OCI-M2 (cell line): Measurements from ENCODE around the gene TMEM144.

ENCODE experiments used
- DNase-seq: peaks from one replicate; lab custom pipeline; 2025; ENCODE audit not compliant: unreplicated experiment; lab: John Stamatoyannopoulos, UW

Gene TMEM144

DNA sequence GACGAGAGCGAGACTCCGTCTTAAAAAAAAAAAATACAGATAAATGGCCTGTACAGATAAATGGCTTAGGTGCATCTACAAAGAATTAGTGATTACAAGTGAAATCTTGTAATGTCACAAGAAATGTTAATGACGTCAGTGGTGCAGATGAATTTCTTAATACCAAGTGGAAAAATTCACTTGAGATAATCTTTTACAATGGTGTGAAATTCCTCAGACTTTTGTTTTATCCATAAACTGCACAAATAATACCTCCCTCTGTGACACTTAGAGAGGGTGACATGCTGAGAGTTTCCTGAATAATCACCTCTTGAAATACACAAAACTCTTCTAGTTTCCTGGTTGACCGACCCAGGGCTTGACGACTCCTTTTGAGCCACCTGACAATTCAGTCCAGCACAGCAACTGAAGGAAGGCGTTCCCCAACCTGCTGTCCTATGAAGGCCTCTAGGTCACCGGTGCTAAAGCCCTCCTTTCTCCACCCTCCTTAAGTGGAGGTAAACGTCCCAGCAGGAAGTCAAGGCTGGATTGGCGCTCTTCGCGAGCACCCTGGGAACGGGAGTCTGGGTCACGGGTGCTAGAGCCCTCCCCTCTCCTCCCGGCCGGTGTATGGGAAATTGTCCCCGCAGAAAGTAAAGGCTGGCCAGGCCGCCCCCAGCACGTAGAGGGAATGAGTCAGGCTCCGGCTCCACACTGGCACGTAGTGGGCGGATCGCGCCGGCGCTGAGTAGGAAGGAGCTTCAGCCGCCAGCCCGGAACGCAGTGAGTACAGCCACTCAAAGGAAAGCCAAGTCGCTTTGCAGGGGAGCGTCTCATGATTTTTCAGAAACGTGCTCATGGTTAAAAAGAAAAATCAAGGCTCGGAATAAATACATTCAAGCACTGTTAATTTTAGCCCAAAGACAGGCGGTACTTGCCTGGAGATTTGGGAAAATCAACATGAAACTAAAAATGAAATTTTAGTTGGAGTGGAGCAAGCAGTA lies at the start of gene TMEM144:
TSS of gene TMEM144 (plus strand) at position 662 of the 983 bp plus-strand sequence. CDS start 2,182 bp downstream, outside the sequence.
- DNase-seq = peak; percentile 30

DNA sequence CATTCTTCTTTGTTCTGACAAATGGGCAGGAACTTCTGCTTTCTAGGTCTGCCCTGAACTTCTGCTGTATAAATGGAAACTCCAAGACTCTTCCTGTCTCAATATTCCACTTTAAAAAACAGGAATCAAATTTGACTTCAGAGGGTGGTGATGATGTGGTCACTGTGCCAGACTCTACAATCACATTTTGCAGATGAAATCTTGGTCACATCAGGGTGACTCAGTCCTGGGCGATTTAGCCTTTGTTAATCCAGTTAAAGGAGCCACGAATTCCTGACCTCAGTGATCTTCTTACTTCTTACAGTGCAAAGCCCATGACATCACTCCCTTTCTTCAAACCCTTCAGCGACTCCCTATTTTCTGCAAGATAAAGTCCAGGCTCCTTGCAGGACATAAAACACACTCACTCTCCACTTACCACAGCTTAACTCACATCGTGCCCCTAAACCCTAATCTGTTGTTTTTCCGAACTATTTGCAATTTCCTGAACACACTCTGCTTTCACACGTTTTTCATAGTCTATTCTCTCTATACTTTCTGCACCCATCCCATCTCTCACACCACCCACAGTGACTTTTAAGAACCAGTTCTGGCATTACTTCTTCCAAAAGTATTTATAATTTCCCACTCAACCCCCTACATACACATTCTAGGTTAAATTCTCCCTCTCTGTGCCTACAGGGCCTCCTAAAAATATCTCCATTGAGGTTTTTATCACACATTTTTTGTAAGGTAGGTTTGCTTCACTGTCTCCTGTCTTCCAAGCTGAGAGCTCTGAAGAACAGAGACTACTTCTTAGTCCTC lies 48.5 kb upstream of the TMEM144 start:
- DNase-seq = no peak

DNA sequence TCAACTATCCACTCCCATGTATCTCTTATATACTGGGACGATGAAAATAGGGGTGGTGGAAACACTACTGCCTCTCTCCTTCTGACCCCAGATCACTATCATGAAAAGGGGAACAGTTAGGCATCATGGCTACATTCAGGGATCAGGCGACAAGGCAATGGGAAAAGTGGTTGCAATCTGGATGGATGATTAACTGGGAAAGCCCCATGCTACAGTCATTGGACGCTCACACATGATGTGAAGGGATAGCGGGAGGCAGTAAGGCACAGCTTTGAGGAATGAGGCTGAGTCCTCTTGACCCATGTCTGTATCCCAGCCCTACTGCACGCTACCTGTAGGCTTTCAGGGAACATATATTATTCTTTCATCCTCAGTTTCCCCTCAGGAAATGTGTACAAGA lies 47.7 kb upstream of the TMEM144 start:
- DNase-seq = no peak

DNA sequence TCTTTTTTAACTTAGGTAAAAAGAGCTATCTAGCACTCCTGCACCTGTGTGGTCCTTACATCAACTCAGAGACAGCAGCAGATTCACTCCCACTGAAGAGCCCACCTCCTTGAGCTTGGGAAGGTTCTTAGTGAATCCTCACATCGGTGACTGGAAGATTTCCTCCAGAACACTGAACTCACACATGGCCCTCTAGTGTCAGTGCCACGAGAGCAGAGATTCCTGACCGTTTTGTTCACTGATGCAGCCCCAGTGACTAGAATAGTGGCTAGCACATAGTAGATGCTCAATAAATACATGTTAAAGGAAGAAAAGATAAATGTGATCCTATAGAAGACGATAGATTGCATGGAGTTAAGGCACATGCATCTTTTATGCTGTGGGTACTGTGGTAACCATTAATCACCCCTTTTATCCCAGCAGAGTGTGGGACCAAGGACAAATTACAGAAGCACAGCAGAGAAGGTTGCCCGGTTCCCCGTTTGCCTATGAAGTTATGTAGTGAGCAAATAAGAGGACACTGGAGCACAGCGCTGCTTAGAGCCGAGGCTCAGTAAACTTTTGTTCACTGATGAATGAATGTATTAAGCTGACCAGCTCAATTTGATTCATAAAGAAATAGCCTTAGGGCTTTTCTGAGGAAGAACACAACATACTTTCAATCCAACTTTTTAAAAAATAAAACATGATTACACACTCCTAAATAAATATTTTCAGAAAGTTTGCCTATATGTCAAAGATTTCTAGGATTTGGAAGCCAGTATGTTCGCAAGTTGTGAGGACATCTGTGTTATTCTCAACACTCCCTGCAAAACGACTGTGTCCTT lies 46.1 kb upstream of the TMEM144 start:
- no peak for DNase-seq

DNA sequence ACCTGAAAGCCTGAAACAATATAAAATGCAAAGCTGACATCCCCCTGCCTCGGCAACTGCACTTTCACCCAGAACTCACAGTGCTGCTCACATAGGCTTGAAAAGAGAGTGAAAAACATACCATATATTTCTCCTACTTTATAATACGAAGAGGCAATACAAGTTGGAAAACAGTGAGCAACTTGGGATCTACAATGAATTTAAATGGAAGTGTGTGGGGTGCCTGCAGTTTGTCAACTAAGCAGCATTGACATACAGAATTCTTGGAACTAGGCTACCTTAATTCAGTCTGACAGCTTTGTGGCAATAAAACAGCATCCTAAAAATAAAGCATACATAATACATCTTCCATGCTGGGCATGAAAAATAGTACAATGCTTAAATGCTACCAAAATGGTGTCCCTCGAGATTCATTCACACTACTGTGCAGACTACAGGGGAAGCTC lies 45.5 kb upstream of the TMEM144 start:
- no peak for DNase-seq

DNA sequence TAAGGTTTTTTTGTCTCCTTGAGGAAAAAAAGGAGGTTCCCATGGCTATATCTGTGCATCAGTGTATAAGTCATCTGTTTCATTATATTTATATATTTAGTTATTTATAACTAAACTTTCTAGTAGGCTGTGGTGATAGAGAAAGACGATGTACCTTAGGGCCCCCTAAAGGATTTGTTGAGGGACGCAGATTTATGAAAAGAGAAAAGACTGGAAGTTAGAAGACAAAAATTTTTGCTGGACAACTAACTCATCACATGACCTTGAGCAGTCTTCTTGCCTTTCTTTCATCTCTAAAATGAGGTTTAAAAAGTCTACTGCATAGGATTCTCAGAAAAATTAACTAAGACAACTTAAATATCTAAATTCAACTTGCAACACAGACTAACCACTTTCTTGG lies 43.6 kb upstream of the TMEM144 start:
- no peak for DNase-seq

DNA sequence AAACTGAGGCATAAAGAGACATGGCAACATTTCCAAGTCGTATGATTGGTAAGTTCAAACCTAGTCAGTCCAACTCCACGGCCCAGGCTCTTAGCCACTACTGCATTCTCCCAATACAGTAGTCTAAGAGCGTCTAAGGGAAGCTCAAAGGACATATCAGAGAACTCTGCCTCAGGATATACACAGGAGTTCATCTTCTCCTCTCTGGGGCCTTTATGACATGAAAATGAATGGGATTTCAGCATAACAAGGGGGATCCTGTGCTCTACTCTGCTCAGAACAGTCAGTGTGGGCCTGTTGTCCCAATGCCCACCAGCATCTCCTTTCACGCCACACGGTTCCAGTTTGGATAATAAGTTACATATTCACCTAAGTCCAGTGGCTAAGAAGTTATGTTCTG lies 41.7 kb upstream of the TMEM144 start:
- DNase-seq = no peak

DNA sequence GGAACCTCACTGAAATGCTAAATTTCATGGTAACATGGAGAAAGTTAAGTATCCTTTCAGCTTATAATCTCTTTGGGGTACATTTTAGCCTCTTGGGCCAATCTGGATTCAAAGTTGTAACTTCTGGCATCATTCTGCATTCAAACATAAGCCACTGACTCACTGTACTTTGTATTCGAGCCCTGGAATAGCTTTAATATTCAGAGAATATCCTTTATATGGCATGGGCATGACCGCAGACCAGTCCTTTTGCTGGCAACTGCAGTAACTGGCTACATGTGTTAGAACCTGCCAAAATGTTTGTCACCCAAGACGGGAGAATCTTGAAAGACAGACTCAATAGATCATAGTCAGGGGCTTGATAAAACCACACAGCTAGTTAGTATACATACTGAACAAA lies 40.8 kb upstream of the TMEM144 start:
- DNase-seq = no peak

DNA sequence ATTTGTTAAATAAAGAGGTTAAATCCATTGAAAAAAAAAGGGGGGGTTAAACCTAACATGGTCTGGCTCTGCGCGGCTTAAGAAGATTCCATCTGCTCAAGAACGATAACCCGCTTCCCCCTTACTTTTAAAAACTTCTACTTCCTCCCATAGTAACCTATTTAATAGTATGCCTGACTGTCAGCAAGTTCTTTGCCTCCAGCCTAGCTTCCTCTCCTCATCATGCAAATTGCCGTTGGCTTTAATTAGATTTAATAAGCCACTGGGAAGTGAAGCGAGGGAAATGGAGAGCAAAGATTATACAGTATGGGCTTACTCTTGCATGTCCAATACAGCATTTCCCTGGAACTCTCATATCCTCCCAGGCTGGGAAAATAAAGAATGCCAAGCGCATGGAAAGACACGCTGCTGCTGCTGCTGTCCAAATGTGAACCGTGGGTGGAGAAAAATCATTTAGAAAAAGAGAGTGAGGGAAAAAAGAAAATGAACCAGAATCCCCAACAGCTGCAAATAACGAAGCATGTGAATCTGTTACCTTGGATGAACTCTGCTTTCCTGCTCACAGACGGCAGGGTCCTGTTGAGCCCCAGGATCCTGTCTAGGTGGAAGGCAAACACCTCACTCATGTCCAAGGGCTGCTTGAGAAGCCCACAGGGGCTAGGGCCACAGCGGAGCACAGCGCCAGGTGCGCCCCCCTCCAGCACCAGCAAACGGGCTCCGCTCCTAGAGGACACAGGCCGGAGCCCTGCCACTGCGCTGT lies 40.2 kb upstream of the TMEM144 start:
- no peak for DNase-seq

DNA sequence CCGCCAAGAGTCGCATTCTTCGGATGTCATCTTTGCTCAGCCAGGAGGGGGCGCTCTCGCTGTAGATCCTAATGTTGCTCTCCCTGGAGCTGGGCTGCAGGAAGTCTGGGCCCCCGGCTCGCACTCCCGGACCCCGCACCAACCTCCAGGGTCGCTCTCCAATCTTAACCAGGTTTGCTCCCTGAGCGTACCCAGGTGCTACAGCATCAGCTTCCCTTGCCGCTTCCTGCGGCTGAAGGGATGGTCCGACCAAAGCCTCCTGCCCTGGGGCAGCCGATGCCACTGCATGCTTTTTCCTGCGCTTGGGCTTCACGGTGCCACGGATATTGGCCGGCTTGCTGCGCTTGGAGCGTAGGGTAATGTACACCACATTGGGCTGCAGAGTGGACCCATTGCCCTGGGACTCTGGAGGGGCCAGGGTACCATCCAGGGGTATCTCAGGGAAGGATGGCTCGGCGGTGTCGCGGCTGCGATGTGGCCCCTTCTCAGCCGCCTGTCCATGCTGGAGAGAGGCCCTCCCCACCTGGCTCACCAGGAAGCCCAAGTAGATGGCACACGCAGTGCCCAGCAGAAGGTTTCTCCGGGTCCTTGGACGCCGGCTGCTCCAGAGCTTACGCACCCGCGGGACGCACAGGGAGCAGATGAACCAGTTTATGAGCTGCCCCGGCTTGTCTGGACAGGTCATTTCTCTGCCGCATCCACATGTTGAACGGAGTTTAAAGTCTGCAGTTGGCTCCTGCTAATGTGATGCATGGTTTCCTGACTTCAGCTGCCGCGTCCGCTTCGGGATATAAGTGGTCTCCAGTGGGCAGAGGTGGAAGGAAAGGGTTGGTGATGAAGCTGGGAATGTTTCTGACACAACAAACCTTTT lies 39.4 kb upstream of the TMEM144 start:
- DNase-seq = no peak

DNA sequence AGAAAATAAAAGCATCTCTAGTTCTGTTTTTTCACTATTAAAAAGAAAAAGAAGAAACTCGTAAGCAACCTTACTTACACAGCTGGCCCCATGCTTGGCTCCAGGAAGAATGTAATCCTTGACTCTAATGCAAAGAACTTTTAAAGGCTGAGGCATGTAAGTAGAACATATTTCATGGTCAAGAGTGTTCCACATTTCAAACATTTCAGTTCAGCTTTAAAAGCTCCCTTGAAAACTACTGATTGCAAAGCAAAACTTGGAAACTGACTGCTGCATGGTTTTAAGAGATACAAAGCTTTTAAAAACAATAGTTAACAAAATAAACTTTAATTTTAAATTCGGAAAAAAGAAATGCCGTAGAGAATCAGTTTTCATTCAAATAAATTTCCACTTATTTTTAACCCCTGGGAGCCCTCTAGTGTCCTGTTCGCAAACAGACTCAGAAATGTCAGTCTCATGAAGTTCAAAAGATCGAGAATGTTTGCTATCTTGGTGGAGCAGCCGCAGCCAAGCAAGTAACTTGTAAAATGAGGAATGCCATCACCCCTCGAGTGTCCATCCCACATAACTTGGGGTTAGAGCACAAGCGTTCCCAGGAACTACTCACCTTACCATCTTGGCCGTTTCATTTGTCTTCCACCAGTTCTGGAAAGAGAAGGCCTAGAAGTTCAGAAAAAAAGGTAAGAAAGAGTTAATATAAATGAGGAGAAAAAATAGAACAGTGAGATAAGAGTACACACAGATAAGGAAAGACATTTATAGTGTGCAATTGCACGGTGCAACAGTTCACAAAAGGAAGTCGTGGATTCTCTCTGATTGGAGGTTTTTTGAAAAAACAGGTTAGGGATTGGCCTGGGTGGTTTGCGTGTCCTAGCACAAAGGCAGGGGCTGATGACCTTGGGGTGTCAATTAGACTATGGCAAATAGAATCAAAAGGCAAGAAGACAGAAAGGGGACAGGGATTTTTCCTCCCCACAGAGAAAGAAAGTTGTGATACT lies 37.7 kb upstream of the TMEM144 start, which contains the start of gene GASK1B:
TSS of gene GASK1B (minus strand) at position 765 of the 998 bp plus-strand sequence. CDS start 1,650 bp downstream, outside the sequence.
- peak; percentile 47 for DNase-seq

DNA sequence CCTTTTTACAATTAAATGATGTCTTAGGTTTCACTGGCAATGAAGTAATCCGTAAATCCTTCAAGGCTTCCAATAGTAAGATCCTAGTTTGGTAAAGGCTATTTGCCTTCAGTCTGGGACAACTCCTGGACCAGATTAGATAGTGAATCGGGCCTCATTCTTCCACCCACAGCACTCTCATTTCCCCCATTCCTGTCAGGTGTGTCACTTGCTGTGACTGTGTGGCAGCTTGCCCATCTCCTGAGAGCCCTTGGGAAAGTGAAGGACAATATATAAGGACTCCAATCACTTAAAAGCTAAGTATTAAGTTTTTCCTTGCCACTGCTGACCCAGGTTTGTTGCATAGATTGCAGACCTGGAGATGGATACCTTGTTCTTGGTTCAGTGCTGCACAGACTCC lies 34.2 kb upstream of the TMEM144 start:
- no peak for DNase-seq

DNA sequence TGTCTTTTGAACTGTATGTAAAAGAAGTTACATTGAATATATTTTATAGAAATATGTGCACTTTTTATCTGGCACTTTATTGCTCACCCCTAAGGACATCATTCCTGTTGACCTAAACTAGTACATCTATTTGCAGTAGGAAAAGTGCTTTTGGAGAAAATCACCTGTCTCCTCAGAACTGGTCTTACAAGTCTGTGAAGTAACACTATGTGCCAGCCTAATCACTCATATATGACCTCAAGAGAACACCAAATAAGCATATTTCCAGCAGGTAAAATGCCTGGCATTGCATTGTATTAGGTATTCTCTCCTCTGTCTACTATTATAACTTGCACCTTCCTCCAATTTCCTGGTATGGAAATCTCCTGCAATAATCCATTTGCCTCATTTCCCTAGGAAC lies 33.5 kb upstream of the TMEM144 start:
- DNase-seq = no peak

DNA sequence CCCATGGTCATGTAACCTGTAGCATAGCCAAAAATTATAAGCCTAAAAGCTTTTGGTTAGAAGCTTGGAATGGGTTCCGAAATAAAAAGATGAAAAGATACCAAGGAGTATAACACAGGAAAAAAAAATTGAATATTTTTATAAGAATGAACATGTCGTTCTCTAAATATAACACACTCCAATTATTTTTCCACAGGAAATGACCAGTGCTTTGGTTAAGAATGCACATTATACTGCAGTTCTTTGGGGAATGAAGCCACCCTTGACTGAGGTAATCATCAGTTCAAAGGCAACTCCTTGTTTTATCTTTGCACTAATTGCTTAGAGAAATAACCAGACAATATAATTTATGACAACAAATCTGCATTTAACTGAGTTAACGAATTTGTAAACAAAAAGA lies 30.8 kb upstream of the TMEM144 start:
- no peak for DNase-seq

DNA sequence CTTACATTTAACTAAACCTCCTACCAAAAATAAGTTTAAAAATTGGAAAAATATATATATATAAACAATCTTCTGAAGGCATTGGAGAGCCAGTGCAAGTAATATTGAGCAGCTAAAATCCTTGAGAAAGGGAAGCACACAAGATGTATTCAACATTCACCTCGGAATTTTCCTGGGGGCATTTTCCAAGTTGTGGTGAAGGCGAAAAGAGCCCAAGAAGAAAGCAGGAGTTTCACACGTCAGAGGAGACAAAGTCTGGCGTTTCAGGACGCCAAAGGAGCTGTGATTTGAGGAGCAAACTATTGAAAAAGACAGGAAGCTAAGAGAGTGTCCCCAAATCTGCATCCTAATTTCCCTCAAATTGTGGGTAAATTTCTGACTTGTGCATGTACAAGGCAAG lies 28.4 kb upstream of the TMEM144 start:
- no peak for DNase-seq

DNA sequence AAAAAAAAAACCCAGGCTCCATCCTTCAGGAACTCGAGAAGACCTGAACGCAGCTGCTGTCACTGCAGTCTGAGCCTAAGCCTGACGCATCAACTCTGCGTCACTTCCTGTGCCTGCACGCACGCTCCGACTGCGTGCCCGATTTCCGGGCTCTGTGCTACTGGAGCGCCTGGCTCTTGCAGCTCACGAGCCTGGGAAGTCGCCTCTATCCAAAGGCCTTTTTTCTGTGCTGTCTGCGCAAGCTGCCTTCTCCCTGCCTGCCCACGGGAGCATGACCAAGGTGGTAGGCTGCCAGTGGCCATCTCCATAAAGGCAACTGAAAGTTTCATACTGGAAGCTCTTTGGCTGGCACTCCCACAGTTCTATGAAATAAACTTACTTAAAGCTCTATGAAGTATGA lies 27.6 kb upstream of the TMEM144 start:
- DNase-seq = no peak

DNA sequence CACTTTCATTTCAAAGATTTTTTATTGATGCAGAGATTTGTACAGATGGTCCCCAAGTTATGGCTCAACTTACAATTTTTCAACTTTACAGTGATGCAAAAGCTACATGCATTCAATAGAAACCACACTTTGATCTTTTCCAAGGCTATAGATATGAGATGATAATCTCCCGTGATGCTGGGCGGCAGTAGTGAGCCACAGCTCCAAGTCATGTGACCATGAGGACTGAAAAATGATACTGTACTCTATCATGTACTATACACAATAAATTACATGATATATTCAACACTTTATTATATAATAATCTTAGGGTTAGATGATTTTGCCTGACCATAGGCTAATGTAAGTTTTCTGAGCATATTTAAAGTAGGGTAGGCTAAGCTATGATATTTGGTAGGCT lies 23.5 kb upstream of the TMEM144 start:
- DNase-seq = no peak

DNA sequence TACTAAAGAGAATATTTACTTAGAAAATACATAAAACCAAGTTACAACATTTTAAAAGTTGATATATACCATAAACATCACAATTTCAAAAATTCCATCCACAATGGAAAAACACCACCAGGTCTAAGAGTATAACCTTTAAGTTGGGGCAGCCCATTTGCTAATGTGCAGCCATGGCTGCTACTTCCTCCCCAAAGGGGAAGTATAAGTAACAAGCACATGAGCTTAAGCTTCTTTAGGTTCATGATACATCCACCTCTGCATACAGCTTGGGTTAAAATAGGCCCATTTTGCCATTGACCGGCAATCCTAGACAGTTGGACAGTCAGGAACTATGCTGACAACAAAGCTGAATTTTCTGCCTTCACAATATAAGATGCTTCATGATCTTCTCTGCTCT lies 20.9 kb upstream of the TMEM144 start:
- no peak for DNase-seq
